HG03571 (cell line): ENCODE results near the gene MOG.

Experiments used
- ATAC-seq: cut with Tn5 transposase; IDR thresholded peaks from one replicate; pipeline ENCODE4 v1.9.1; 2021; ENCODE audit not compliant: unreplicated experiment

Gene MOG

GRCh38 chr6:29674008-29674407, 17.1 kb downstream of the MOG start:
- ATAC-seq = no peak

DNA sequence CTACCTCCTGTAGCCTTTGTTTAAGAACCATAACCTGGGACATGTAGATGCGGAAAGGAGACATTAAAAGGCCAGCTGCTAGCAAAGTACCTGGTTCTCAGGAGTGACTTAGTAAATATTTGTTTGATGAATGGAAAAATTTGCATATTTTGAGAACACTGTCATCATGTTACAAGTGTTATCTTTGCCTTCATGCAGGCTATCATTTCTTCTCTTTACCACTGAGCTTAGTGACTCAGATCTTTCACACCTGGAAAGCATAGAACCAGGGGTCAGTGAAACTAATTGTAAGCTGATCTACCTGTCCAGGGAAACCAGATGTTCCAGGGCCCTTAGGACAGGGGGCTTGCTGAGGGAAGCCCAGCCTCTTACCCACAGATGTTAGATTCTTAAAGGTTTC, 18.7 kb downstream of the MOG start:
- ATAC-seq = no peak

DNA sequence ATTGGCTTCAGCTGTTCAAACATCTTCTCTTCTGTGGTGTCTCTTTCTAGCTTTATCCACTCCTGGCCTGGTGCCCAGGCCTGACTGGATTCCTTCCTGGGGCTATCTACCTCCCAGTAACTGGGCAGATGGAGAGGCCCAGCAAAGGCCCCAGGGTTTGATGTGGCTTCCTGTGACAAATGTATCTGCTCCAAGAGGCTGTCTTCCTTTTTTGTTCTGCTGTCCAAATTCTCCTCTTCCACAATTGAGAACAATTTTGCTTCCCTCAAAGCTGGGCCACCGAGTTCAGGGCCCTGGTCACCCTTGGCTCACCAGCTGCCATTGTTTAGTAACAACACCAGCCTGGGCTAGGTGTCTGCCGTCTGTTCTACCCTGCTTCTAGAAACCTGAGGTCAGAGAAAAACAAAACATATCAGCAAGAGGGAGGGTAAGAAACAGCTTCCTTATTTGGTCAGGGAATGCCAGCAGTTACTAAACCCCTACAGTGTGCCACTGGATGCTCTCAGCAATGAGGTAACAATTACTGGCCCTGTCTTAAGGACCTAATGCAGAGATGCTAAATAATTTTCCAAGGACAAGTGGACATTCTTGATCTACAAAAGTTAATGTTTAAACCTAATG, 20.2 kb downstream of the MOG start:
- no peak for ATAC-seq

GRCh38 chr6:29678114-29678513, 21.2 kb downstream of the MOG start:
- no peak for ATAC-seq

DNA sequence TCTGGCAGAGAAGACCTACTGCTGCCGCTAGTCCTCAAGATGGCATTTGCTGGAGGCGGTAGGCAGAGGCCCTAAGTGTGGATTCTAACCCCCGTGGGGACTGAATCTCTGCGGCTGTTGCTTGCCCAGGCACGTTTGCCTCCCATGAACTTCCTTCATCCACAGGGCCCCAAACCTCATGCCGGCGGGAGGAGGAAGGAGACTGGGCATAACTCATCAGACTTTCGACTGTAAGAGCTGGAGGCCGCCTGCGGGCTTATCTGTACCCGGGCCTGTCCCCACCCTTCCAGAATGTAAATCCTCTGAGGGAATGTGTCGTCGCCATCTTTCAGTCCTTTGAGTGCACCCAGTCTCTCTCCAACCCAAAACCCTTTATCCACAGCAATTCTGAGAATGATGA, 23.1 kb downstream of the MOG start:
- no peak for ATAC-seq

DNA sequence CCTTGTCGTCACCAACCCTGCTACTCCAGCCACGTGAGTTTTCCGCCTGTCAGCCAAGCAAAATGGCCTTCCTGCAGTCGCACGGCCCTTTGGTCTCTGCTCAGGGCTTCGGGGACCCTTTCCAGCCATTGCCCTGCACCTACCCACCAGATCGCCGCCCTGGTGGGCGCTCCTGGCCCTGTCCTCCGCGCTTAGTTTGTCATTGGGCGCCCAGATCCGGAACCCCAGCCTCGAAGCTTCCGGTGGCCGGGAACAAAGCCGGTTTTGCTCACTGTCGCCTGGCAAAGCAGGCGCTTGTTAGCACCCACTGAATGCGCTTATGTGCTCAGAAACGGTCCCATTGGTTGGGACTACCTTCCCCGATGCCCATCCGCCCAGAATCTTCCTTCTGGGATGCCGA, 23.5 kb downstream of the MOG start:
- no peak for ATAC-seq

- no peak for ATAC-seq
These were observed 24.0 kb downstream of the MOG start, which contains the start of gene ZFP57 for GRCh38 chr6:29680904-29681303. TSS of gene ZFP57 (minus strand) at chr6:29681152. CDS start at chr6:29677003, 4,149 bp downstream.

GRCh38 chr6:29681811-29682210, 24.9 kb downstream of the MOG start:
- no peak for ATAC-seq

DNA sequence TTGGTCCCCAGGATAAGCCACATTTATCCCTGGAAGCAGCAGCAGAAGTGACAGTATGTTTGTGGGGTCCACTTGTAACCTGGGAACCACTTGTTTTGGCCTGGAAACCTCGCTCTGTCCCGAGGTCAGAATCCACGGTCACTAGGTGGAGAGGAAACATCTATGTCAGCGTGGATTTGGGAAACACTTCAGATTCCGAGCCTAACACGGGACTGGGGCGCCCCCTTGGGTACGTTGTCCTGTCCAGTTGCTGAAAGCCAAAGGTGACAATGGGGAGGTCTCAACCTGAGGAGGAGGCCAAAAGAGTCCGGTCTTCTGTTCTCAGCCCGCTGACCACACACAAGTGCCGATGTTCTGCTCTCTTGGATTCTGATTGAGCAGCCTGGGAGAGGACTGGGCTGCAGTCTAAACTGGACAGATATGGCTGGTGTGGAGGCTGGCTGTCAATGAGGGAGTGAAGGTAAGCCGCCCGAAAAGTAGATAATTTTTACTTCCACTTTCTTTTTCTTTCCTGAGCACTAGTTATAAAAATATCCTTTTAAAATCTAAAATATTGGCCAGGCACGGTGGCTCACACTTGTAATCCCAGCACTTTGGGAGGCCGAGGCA, 28.9 kb downstream of the MOG start:
- ATAC-seq = no peak

- no peak for ATAC-seq
These were observed 37.7 kb downstream of the MOG start for GRCh38 chr6:29694637-29695036.

- ATAC-seq = no peak
These were observed 39.5 kb downstream of the MOG start for GRCh38 chr6:29696147-29697125.

GRCh38 chr6:29702519-29703103, 45.7 kb downstream of the MOG start:
- no peak for ATAC-seq

DNA sequence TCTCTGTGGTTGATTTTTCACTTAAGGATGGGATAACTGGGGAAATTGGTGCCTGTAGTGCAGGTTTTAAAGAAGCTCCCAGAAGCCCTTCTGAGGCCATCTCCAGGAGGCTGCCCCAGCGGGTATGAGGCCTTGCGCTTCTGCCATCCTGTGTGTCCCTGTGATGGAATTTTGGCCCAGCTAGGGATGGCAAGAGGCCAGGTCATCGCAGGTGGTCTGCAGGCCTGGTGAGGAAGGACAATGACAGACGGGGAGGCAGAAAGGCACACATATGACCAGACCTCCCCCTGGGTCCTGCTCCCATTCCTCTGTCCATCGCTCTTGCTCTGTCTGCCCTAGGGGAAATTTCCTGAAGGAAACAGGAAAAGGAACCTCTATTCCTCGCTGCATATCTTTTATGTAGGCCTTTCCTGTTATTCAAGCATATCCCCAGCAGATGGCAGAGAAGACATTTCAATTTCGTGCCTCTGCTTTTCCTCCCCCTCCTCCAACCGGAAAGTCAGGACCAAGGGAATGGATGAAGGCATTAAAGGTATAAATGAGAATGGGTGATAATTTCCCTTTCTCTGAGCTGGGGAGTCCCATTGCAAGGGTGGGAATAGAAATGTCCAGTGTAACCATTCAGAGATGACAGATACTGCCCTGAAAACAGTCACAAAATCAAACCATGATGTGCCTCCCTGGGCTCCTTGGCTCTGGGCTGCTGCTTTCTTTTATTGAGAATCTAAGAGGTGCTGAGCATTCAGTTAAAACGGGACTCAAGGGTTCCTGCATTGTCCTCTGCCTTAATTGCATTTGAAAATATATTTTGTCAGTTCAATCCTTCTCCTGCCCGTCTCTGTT, 48.7 kb downstream of the MOG start:
- no peak for ATAC-seq

GRCh38 chr6:29708432-29709179, 51.7 kb downstream of the MOG start:
- ATAC-seq = no peak

GRCh38 chr6:29709188-29709587, 52.3 kb downstream of the MOG start:
- no peak for ATAC-seq

GRCh38 chr6:29710281-29710941, 53.5 kb downstream of the MOG start:
- no peak for ATAC-seq

GRCh38 chr6:29720863-29721262, 64.0 kb downstream of the MOG start:
- no peak for ATAC-seq
